K562 (cell line): ENCODE results near the gene LYPD6B. TPM values are rescaled to one million over a fixed set of nuclear protein-coding genes. Genes with fewer than 3 reads are reported as not detected.

Source experiments
- ZNF133 ChIP-seq: fragments of 250-450 bp; sonication (Bioruptor Pico); IDR thresholded peaks from 2 replicates; pipeline ENCODE4 v1.4.0; 2020; ENCODE audit warnings: mild to moderate bottlenecking
- ZSCAN29 ChIP-seq: fragments of 450-650 bp; IDR thresholded peaks from 2 replicates; pipeline ENCODE4 v1.6.1; 2017
- polyA plus RNA-seq, 8 experiments: library from polyadenylated mRNA; depleted of rRNA in 4 of 8; stranded (reverse) in 5 of 8; unstranded in 3 of 8; fragments of >200 nt; fragmentation: Nextera tagmentation in 2 of 8; fragmentation: Illumina TruSeq in 1 of 8; extraction: Ambion mirVana in 2 of 8; extraction: Trizol in 1 of 8; gene quantifications; 2 replicates each; pipeline versions ENCODE4 v1.2.1 to v1.2.3, GENCODE V29; 2011 to 2014; ENCODE audit warnings: inconsistent platforms in 1 of 8, missing spikeins in 1 of 8
- total RNA-seq, 7 experiments: library from RNA; depleted of rRNA in 6 of 7; stranded (reverse); fragments of >200 nt in 6 of 7; fragmentation: Illumina TruSeq in 2 of 7; extraction: Trizol in 2 of 7; gene quantifications; 2 replicates each; pipeline versions ENCODE4 v1.2.1 to v1.2.3, GENCODE V29; 2011 to 2021; ENCODE audit warnings: low replicate concordance in 1 of 7
- TF ChIP-seq, protein P1 (sequence below): fragments of 450-650 bp; IDR thresholded peaks from 2 replicates; pipeline ENCODE4 v1.6.1; 2016; ENCODE audit warnings: low read depth

The LYPD6B gene
- total and polyA plus RNA-seq, 9 of the 15 experiments (the other 6 are each of a cell fraction or from before 2014, with no cell fraction given): not detected

DNA sequence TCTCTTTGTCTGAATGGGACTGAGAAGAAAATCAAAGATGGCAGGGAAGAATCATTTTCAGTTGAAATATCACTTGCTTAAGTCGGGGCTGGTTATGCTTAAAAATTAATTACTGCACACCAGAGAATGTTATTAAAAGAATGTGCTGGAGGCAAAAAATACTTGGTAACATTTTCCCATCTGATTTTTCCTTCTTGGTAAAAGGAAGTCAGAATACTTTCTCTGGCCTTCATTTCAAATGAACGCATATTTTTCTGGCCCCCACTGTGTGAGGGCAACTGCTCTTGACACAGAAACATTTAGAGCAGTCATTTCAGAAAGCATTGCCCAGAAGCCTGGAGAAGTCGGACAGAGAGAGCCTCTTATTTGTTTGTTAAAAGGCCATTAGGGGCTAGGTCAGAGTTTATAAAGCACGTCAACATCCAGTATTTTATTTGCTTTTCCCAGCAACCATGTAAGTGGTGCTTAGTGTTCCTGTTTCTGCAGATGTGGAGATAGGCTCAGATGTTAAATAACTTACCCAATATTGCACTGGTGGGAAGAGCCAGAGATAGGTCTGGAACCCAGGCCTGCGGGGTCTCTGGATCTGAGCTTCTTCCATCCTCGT, 32.9 kb upstream of the LYPD6B start (continued):
- TF ChIP-seq, protein P1, sequence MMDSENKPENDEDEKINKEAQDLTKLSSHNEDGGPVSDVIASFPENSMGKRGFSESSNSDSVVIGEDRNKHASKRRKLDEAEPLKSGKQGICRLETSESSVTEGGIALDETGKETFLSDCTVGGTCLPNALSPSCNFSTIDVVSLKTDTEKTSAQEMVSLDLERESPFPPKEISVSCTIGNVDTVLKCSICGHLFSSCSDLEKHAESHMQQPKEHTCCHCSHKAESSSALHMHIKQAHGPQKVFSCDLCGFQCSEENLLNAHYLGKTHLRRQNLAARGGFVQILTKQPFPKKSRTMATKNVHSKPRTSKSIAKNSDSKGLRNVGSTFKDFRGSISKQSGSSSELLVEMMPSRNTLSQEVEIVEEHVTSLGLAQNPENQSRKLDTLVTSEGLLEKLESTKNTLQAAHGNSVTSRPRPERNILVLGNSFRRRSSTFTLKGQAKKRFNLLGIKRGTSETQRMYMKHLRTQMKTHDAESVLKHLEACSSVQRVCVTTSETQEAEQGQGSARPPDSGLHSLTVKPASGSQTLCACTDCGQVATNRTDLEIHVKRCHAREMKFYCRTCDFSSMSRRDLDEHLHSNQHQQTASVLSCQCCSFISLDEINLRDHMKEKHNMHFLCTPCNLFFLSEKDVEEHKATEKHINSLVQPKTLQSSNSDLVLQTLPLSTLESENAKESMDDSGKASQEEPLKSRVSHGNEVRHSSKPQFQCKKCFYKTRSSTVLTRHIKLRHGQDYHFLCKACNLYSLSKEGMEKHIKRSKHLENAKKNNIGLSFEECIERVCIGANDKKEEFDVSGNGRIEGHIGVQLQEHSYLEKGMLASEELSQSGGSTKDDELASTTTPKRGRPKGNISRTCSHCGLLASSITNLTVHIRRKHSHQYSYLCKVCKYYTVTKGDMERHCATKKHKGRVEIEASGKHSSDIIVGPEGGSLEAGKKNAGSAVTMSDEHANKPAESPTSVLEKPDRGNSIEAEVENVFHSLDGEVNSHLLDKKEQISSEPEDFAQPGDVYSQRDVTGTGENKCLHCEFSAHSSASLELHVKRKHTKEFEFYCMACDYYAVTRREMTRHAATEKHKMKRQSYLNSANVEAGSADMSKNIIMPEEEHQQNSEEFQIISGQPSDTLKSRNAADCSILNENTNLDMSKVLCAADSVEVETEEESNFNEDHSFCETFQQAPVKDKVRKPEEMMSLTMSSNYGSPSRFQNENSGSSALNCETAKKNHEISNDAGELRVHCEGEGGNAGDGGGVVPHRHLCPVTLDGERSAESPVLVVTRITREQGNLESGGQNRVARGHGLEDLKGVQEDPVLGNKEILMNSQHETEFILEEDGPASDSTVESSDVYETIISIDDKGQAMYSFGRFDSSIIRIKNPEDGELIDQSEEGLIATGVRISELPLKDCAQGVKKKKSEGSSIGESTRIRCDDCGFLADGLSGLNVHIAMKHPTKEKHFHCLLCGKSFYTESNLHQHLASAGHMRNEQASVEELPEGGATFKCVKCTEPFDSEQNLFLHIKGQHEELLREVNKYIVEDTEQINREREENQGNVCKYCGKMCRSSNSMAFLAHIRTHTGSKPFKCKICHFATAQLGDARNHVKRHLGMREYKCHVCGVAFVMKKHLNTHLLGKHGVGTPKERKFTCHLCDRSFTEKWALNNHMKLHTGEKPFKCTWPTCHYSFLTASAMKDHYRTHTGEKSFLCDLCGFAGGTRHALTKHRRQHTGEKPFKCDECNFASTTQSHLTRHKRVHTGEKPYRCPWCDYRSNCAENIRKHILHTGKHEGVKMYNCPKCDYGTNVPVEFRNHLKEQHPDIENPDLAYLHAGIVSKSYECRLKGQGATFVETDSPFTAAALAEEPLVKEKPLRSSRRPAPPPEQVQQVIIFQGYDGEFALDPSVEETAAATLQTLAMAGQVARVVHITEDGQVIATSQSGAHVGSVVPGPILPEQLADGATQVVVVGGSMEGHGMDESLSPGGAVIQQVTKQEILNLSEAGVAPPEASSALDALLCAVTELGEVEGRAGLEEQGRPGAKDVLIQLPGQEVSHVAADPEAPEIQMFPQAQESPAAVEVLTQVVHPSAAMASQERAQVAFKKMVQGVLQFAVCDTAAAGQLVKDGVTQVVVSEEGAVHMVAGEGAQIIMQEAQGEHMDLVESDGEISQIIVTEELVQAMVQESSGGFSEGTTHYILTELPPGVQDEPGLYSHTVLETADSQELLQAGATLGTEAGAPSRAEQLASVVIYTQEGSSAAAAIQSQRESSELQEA: no peak
- TF ChIP-seq ZSCAN29 (no peak), ZNF133 (CRISPR knock-in tag) (no peak)
